MM.1S (cell line): Measurements from ENCODE around the gene APBB2.

Experiments
- DNase-seq: peaks from one replicate; pipeline ENCODE4 v3.0.0-alpha.2; 2015
- H2AFZ ChIP-seq: fragments of 300-600 bp; sonication (generic); 2 replicates; pipeline ENCODE4 v1.6.0; 2016; ENCODE audit warnings: antibody characterized with exemption, low read length
- H3F3A ChIP-seq: fragments of 300-600 bp; sonication (generic); 2 replicates; pipeline ENCODE4 v1.6.1; 2016; ENCODE audit warnings: mild to moderate bottlenecking, antibody characterized with exemption, low read length, moderate library complexity, mixed read lengths; ENCODE audit not compliant: insufficient read depth
- H3K27ac ChIP-seq: fragments of 300-600 bp; sonication (generic); 2 replicates; pipeline ENCODE4 v1.5.1; 2016; ENCODE audit warnings: mild to moderate bottlenecking, low read length
- H3K27me3 ChIP-seq: fragments of 300-600 bp; sonication (generic); replicated peaks from 2 replicates; pipeline ENCODE4 v1.6.0; 2016; ENCODE audit warnings: low read length; ENCODE audit not compliant: insufficient read depth
- H3K36me3 ChIP-seq: fragments of 300-600 bp; sonication (generic); replicated peaks from 2 replicates; pipeline ENCODE4 v1.6.1; 2016; ENCODE audit warnings: mild to moderate bottlenecking, low read length, mixed read lengths; ENCODE audit not compliant: insufficient read depth
- H3K4me1 ChIP-seq: fragments of 300-600 bp; sonication (generic); 2 replicates; pipeline ENCODE4 v1.6.1; 2016; ENCODE audit warnings: low read length, mixed read lengths
- H3K4me2 ChIP-seq: fragments of 300-600 bp; sonication (generic); 2 replicates; pipeline ENCODE4 v1.6.0; 2016; ENCODE audit warnings: low read depth, low read length
- H3K4me3 ChIP-seq: fragments of 300-600 bp; sonication (generic); 2 replicates; pipeline ENCODE4 v1.5.1; 2016; ENCODE audit warnings: low read length, mixed read lengths
- H3K79me2 ChIP-seq: fragments of 300-600 bp; sonication (generic); 2 replicates; pipeline ENCODE4 v1.6.1; 2016; ENCODE audit warnings: mixed run types, low read length, mixed read lengths
- H3K9ac ChIP-seq: fragments of 300-600 bp; sonication (generic); 2 replicates; pipeline ENCODE4 v1.6.1; 2016; ENCODE audit warnings: low read length, mixed read lengths
- H3K9me2 ChIP-seq: fragments of 300-600 bp; sonication (generic); replicated peaks from 2 replicates; pipeline ENCODE4 v1.6.1; 2016; ENCODE audit warnings: mild to moderate bottlenecking, low read length, mixed read lengths; ENCODE audit not compliant: insufficient read depth
- H3K9me3 ChIP-seq: fragments of 300-600 bp; sonication (generic); replicated peaks from 2 replicates; pipeline ENCODE4 v1.6.1; 2016; ENCODE audit warnings: mild to moderate bottlenecking, low read length, mixed read lengths; ENCODE audit not compliant: insufficient read depth
- H4K20me1 ChIP-seq: fragments of 300-600 bp; sonication (generic); 2 replicates; pipeline ENCODE4 v1.6.1; 2016; ENCODE audit warnings: mild to moderate bottlenecking, low read length, moderate library complexity, mixed read lengths; ENCODE audit not compliant: insufficient read depth
- CTCF ChIP-seq: fragments of 300-600 bp; sonication (generic); IDR thresholded peaks from 2 replicates; pipeline ENCODE4 v1.5.1; 2016; ENCODE audit warnings: antibody characterized with exemption, low read length, mixed read lengths
- EZH2 ChIP-seq: fragments of 300-600 bp; sonication (generic); optimal IDR thresholded peaks from 2 replicates; pipeline ENCODE3; 2017; ENCODE audit warnings: low read depth, mild to moderate bottlenecking, antibody characterized with exemption, low read length, mixed read lengths
- EZH2phosphoT487 ChIP-seq: fragments of 300-600 bp; sonication (generic); IDR thresholded peaks from 2 replicates; pipeline ENCODE4 v1.6.1; 2018; ENCODE audit warnings: antibody characterized with exemption, low read length

Gene APBB2

GRCh38 chr4:41161355-41161754, 53.0 kb downstream of the APBB2 start:
- Histone ChIP-seq H3K9me2 (no peaks in the 10 kb centered on the region), H3K79me2 (no peaks in the 10 kb centered on the region), H3K27ac (no peak overlapping the region), H3K36me3 (no peaks in the 10 kb centered on the region), H3K4me2 (no peak overlapping the region), H3K27me3 (no peaks in the 10 kb centered on the region), H3K4me3 (no peak overlapping the region), H2AFZ (no peak overlapping the region), H4K20me1 (no peaks in the 10 kb centered on the region), H3K9me3 (no peaks in the 10 kb centered on the region), H3F3A (no peaks in the 10 kb centered on the region), H3K9ac (no peak overlapping the region), H3K4me1 (no peaks in the 10 kb centered on the region)
- no peak for DNase-seq
- no peak for TF ChIP-seq EZH2phosphoT487
- TF ChIP-seq CTCF = no peak

GRCh38 chr4:41160856-41161255, 53.5 kb downstream of the APBB2 start:
- Histone ChIP-seq H4K20me1 (no peaks in the 10 kb centered on the region), H3K9ac (no peak overlapping the region), H3K9me2 (no peaks in the 10 kb centered on the region), H3K4me1 (no peaks in the 10 kb centered on the region), H3K27ac (no peak overlapping the region), H3F3A (no peaks in the 10 kb centered on the region), H3K36me3 (no peaks in the 10 kb centered on the region), H3K27me3 (no peaks in the 10 kb centered on the region), H3K79me2 (no peaks in the 10 kb centered on the region), H3K4me2 (no peak overlapping the region), H3K4me3 (no peak overlapping the region), H3K9me3 (no peaks in the 10 kb centered on the region), H2AFZ (no peak overlapping the region)
- TF ChIP-seq EZH2 = no peak
- no peak for TF ChIP-seq CTCF
- TF ChIP-seq EZH2phosphoT487 = no peak
- no peak for DNase-seq

- Histone ChIP-seq H3K4me3 (no peak overlapping the region), H4K20me1 (no peaks in the 10 kb centered on the region), H3K4me2 (no peak overlapping the region), H3K9me3 (no peaks in the 10 kb centered on the region), H3F3A (no peaks in the 10 kb centered on the region), H3K27ac (no peak overlapping the region), H3K9me2 (no peaks in the 10 kb centered on the region), H2AFZ (no peak overlapping the region), H3K9ac (no peak overlapping the region), H3K79me2 (no peaks in the 10 kb centered on the region), H3K4me1 (peaks cover 2% of the 10 kb centered on the region; the same call in 1 of the 2 replicates), H3K36me3 (no peaks in the 10 kb centered on the region), H3K27me3 (no peaks in the 10 kb centered on the region)
- TF ChIP-seq EZH2 (no peak), EZH2phosphoT487 (no peak), CTCF (no peak)
- no peak for DNase-seq
These were observed 54.1 kb downstream of the APBB2 start for GRCh38 chr4:41160012-41160789.
